ENCODE data around the gene BTBD3. TPM values are rescaled to one million over a fixed set of nuclear protein-coding genes. Genes with fewer than 3 reads are reported as not detected.

BTBD3 gene
- total RNA-seq (2022; extraction: Qiagen RNA extraction) = 14.0 to 20.3 TPM (median 18.3 TPM) in 5 replicates

GRCh38 chr20:11917663-11918062 is at the start of gene BTBD3:
BTBD3 (plus strand) TSS chr20:11917893; CDS start chr20:11918276, 383 bp downstream.

Measured in A549 treated with Mapracorat at 1 μM for 4 hours (cell line).